ENCODE measurements around the gene RANBP3.

Gene RANBP3

DNA sequence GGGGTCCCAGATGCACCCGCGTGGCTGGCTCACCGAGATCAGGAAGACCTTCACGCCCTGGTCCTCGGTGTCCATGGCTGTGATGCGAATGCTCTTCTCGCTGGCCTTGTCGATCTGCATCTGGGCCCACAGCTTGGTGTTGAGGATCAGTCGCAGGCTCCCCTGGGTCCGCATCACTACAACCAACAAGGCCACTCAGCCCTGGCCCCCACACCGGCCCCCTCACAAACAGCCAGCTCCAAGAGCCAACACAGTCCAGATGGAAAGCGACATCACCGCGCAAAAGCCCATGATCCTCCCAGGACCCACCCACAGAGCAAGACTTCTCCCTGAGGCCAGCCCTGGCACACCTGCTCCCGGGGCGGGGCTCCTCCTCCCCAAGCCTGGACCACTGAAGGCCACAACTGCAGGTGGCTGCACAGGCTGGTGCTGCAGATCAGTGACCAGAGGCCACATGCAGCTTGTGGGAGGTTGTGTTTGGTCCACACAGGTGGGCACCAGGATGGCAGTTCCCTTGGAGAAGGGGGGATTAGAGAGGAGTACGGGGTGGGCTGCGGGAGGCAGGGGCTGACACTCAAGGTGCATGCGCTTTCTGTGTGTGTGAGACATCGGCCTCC is 59.4 kb downstream of the RANBP3 start:
- Histone ChIP-seq H3K9me3 (ENCODE audit: control insufficient read depth, insufficient read depth, low read depth, low read length) (no peaks in the 10 kb centered on the region), H3K27ac (ENCODE audit: low read depth, low read length) (no peak overlapping the region), H3K9ac (ENCODE audit: low read length) (no peak overlapping the region), H3K4me1 (ENCODE audit: control insufficient read depth, insufficient read depth, low read length) (no peaks in the 10 kb centered on the region), H3K4me3 (ENCODE audit: low read depth, low read length) (no peak overlapping the region), H3K27me3 (ENCODE audit: control insufficient read depth, insufficient read depth, low read length) (no peaks in the 10 kb centered on the region), H3K36me3 (ENCODE audit: control insufficient read depth, insufficient read depth, low read length) (peaks cover 80% of the 10 kb centered on the region)

DNA sequence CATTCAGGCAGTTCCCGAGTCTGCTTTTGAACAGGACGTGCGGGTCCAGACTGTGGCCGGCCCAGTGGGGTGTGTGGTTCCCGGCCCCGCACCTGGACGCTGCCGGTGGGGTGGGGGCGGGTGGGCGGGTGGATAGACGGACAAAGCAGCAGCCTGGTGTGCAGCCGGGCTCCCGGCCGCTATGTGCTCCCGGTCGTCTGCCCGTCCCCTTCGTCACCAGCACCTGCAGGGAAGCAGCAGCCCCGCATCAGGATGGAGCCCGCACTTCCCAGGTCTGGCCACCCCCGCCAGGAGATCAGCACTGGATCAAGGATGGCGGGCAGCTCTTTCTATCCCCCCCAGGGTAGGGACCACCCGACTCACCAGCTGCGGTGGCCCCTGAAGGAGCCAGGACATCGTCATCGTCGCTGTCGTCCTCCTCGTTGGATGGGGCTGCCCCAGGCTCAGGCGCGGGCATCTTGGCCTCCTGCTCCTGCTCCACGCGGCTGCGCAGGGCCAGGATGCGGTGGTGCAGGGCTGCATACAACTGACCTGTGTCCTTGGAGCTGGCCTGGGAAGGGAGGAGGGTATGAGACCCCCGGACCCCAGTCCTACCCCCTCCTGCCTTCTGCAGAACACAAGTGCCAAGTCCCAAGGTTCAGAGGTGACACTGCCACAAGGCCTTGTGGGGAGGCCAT is 60.4 kb downstream of the RANBP3 start:
- no peaks in the 10 kb centered on the region for H3K27me3 ChIP-seq (ENCODE audit: control insufficient read depth, insufficient read depth, low read length)
- peaks cover 70% of the 10 kb centered on the region for H3K36me3 ChIP-seq (ENCODE audit: control insufficient read depth, insufficient read depth, low read length)
- no peak overlapping the region for H3K9ac ChIP-seq (ENCODE audit: low read length)
- no peaks in the 10 kb centered on the region for H3K9me3 ChIP-seq (ENCODE audit: control insufficient read depth, insufficient read depth, low read depth, low read length)
- no peak overlapping the region for H3K4me3 ChIP-seq (ENCODE audit: low read depth, low read length)
- H3K4me1 ChIP-seq (ENCODE audit: control insufficient read depth, insufficient read depth, low read length), result no peaks in the 10 kb centered on the region
- no peak overlapping the region for H3K27ac ChIP-seq (ENCODE audit: low read depth, low read length)

DNA sequence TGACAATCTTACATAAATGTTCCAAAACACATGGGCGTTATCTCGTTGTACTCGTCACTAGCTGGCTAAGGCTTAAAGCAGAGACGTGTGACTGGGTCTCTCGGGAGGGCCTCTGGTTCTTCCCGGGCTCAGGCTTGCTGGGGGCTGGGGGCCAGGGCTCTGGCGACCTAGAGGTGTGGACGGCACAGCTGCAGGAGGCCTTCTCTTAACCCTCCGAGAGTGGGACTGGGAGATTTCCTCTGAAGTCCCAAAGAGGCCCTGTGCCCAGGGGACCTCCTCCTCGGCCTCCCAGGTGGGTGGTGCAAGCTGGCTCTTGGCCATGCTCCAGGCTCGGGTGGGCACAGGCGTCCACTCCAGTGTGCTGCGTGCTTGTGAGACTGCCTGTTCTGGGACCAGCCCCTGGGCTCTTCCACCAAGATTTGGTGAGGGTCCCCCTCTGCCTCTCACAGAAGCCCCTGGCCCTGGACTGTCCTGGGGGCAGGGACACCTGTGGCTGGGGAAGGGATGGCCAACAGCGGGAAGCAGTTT is 61.7 kb downstream of the RANBP3 start:
- Histone ChIP-seq H3K9ac (ENCODE audit: low read length) (no peak overlapping the region), H3K27me3 (ENCODE audit: control insufficient read depth, insufficient read depth, low read length) (no peaks in the 10 kb centered on the region), H3K36me3 (ENCODE audit: control insufficient read depth, insufficient read depth, low read length) (peaks cover 57% of the 10 kb centered on the region), H3K27ac (ENCODE audit: low read depth, low read length) (no peak overlapping the region), H3K4me1 (ENCODE audit: control insufficient read depth, insufficient read depth, low read length) (no peaks in the 10 kb centered on the region), H3K9me3 (ENCODE audit: control insufficient read depth, insufficient read depth, low read depth, low read length) (no peaks in the 10 kb centered on the region), H3K4me3 (ENCODE audit: low read depth, low read length) (no peak overlapping the region)

DNA sequence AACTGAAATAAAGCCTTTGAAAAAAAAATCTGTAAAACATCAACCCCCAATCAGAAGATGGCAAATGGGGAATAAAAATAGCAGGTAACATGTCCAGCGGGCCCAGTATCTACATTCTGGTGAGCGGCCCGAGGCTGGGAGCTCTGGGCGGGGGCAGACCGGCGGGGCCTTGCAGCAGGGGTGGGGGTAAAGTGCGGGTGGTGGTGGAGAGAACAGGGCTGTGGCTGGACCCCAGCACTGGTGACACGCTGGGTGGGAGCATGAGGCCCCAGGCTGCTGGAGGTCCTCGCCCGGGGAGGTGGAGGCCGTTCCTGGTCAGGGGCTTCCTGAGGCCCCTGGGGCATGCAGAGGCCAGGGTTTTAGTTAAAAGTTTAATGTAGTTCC is 62.2 kb downstream of the RANBP3 start:
- no peaks in the 10 kb centered on the region for H3K9me3 ChIP-seq (ENCODE audit: control insufficient read depth, insufficient read depth, low read depth, low read length)
- peaks cover 53% of the 10 kb centered on the region for H3K36me3 ChIP-seq (ENCODE audit: control insufficient read depth, insufficient read depth, low read length)
- H3K9ac ChIP-seq (ENCODE audit: low read length), result no peak overlapping the region
- H3K27me3 ChIP-seq (ENCODE audit: control insufficient read depth, insufficient read depth, low read length), result no peaks in the 10 kb centered on the region
- H3K4me3 ChIP-seq (ENCODE audit: low read depth, low read length), result no peak overlapping the region
- H3K27ac ChIP-seq (ENCODE audit: low read depth, low read length), result no peak overlapping the region
- H3K4me1 ChIP-seq (ENCODE audit: control insufficient read depth, insufficient read depth, low read length), result no peaks in the 10 kb centered on the region

DNA sequence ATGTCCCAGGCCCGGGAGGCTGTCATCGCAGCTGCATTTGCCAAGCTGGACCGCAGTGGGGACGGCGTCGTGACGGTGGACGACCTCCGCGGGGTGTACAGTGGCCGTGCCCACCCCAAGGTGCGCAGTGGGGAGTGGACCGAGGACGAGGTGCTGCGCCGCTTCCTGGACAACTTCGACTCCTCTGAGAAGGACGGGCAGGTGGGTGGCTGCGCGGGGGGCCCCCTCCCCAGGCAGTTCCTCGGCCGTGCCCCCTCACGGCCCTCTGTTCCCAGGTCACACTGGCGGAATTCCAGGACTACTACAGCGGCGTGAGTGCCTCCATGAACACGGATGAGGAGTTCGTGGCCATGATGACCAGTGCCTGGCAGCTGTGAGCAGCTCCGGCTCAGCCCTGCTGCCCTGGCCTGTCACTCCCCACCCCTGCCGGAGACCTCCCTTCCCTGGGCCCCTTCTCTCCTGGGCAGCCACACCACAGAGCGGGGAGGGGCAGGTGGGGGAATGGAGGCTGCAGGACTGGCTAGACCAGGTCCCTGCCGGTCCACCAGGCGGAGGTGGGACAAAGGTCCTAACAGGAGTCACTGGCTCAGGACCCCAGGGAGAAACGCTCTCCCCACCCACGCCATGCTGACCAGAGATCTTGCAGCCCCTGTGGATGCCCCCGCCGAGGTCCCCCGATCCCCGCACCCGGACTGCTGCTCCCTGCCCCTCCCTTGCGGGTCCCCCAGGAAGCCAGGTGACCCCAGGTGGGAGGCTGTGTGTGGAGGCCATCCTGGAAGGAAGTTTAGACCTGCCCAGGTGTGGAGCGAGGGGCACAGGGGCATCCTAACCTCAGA is 62.8 kb downstream of the RANBP3 start:
- Histone ChIP-seq H3K4me3 (ENCODE audit: low read depth, low read length) (no peak overlapping the region), H3K4me1 (ENCODE audit: control insufficient read depth, insufficient read depth, low read length) (no peaks in the 10 kb centered on the region), H3K27me3 (ENCODE audit: control insufficient read depth, insufficient read depth, low read length) (no peaks in the 10 kb centered on the region), H3K9ac (ENCODE audit: low read length) (no peak overlapping the region), H3K27ac (ENCODE audit: low read depth, low read length) (no peak overlapping the region), H3K9me3 (ENCODE audit: control insufficient read depth, insufficient read depth, low read depth, low read length) (no peaks in the 10 kb centered on the region), H3K36me3 (ENCODE audit: control insufficient read depth, insufficient read depth, low read length) (peaks cover 51% of the 10 kb centered on the region)

DNA sequence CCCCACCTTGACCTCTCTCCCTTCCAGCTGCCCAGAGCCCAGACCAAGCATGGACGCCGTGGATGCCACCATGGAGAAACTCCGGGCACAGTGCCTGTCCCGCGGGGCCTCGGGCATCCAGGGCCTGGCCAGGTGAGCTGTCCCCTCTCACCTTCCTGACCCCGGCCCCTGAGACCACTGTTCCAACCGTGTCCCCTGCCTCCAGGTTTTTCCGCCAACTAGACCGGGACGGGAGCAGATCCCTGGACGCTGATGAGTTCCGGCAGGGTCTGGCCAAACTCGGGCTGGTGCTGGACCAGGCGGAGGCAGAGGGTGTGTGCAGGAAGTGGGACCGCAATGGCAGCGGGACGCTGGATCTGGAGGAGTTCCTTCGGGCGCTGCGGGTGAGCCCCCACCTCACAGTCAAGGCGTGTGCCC is 63.6 kb downstream of the RANBP3 start:
- no peak overlapping the region for H3K9ac ChIP-seq (ENCODE audit: low read length)
- peaks cover 43% of the 10 kb centered on the region for H3K36me3 ChIP-seq (ENCODE audit: control insufficient read depth, insufficient read depth, low read length)

DNA sequence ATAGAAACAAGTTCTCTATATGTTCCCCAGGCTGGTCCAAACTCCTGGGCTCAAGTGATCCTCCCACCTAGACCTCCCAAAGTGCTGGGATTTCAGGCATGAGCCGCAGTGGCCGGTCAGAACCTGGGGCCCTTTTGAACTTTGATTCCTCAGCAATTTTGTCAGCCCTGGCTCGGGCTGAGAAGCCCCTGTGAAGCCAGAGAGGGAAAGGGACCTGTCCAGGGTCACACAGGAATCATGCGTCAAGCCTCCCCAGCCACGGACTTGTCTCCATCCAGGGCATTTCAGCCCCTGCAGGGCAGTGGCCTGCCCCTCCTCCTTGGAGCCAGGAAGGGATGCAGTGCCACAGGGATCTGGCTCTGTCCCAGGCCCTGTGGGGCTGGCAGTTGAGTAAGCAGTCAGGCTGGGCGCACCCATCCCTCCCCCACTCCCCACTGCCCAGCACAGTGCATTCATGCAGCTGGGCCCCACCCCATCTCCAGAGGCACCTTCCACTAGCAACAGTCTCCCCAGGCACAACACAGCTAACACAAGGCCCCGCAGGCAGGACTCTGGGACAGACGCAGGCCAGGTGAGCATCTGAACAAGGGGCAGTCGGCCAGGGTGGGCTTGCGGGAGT is 64.1 kb downstream of the RANBP3 start, which contains the start of gene CAPS:
Gene CAPS, plus strand, starts transcription at position 516 of the 619 bp plus-strand sequence. CDS start 153 bp downstream, outside the sequence.
- Histone ChIP-seq H3K4me1 (ENCODE audit: control insufficient read depth, insufficient read depth, low read length) (no peaks in the 10 kb centered on the region), H3K9me3 (ENCODE audit: control insufficient read depth, insufficient read depth, low read depth, low read length) (no peaks in the 10 kb centered on the region), H3K9ac (ENCODE audit: low read length) (no peak within 1 kb of the TSS), H3K36me3 (ENCODE audit: control insufficient read depth, insufficient read depth, low read length) (peaks cover 38% of the 10 kb centered on the region), H3K27ac (ENCODE audit: low read depth, low read length) (no peak within 1 kb of the TSS), H3K4me3 (ENCODE audit: low read depth, low read length) (no peak within 1 kb of the TSS), H3K27me3 (ENCODE audit: control insufficient read depth, insufficient read depth, low read length) (no peaks in the 10 kb centered on the region)

More for the DNA sequence above, 63.6 kb downstream of the RANBP3 start:
- H3K9me3 ChIP-seq (ENCODE audit: control insufficient read depth, insufficient read depth, low read depth, low read length), result no peaks in the 10 kb centered on the region
- H3K27ac ChIP-seq (ENCODE audit: low read depth, low read length), result no peak overlapping the region
- H3K27me3 ChIP-seq (ENCODE audit: control insufficient read depth, insufficient read depth, low read length), result no peaks in the 10 kb centered on the region
- H3K4me1 ChIP-seq (ENCODE audit: control insufficient read depth, insufficient read depth, low read length), result no peaks in the 10 kb centered on the region
- no peak overlapping the region for H3K4me3 ChIP-seq (ENCODE audit: low read depth, low read length)

DNA sequence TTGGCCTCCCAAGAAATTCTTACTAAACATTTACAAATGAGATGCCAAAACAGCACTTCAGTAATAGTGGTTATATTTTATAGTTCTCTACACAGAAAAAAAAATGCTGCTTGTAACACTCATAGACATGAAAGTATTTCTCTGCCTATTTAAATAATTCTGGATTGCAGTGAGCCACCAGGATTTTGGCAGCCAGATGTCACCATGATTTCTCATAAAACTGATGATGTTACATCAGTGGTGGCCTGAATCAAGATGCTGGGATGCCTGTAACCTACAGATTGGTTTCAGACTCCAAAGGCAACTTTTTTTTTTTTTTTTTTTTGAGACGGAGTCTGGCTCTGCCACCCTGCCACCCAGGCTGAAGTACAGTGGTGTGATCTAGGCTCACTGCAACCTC is 66.6 kb downstream of the RANBP3 start:
- Histone ChIP-seq H3K9ac (ENCODE audit: low read length) (no peak overlapping the region), H3K36me3 (ENCODE audit: control insufficient read depth, insufficient read depth, low read length) (peaks cover 14% of the 10 kb centered on the region), H3K4me3 (ENCODE audit: low read depth, low read length) (no peak overlapping the region), H3K27ac (ENCODE audit: low read depth, low read length) (no peak overlapping the region), H3K27me3 (ENCODE audit: control insufficient read depth, insufficient read depth, low read length) (no peaks in the 10 kb centered on the region), H3K9me3 (ENCODE audit: control insufficient read depth, insufficient read depth, low read depth, low read length) (no peaks in the 10 kb centered on the region), H3K4me1 (ENCODE audit: control insufficient read depth, insufficient read depth, low read length) (no peaks in the 10 kb centered on the region)

DNA sequence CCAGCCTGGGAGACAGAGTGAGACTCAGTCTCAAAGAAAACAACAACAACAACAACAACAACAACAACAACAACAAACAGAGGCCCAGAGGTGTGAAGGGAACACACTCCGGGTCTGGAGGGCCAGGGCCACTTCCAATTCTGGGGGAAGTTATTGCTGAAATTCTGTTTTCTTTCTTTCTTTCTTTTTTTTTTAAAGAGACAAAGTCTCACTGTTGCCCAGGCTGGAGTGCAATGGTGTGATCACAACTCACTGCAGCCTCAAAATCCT is 67.4 kb downstream of the RANBP3 start:
- H3K36me3 ChIP-seq (ENCODE audit: control insufficient read depth, insufficient read depth, low read length), result peaks cover 8% of the 10 kb centered on the region
- no peaks in the 10 kb centered on the region for H3K27me3 ChIP-seq (ENCODE audit: control insufficient read depth, insufficient read depth, low read length)
- no peak overlapping the region for H3K4me3 ChIP-seq (ENCODE audit: low read depth, low read length)

DNA sequence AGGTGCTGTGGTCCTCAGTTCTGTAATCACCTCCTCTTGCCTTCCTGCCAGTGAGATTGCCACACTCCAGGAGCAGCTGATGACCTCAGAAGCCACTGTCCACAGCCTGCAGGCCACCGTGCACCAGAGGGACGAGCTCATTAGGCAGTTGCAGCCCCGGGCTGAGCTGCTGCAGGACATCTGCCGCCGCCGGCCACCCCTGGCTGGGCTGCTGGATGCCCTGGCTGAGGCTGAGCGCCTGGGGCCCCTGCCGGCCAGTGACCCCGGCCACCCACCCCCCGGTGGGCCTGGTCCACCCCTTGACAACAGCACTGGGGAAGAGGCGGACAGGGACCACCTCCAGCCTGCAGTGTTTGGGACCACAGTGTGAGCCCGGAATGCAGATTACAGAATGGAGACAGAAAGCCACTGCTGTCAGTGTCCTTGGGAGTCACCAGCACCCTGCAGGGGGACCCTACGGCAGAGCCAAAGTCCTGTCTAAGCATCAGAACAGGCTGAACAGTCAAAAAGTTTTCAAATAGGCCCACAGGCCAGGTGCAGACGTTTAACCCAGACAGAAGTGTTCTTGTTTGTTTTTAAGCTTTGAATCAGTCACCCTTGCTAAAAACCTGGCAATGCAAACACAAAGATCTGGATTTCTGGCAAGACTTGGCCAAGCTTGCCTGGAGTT is 69.0 kb downstream of the RANBP3 start:
- H3K27ac ChIP-seq (ENCODE audit: low read depth, low read length), result no peak overlapping the region
- no peaks in the 10 kb centered on the region for H3K27me3 ChIP-seq (ENCODE audit: control insufficient read depth, insufficient read depth, low read length)
- no peaks in the 10 kb centered on the region for H3K4me1 ChIP-seq (ENCODE audit: control insufficient read depth, insufficient read depth, low read length)
- H3K4me3 ChIP-seq (ENCODE audit: low read depth, low read length), result no peak overlapping the region
- H3K9ac ChIP-seq (ENCODE audit: low read length), result no peak overlapping the region
- H3K9me3 ChIP-seq (ENCODE audit: control insufficient read depth, insufficient read depth, low read depth, low read length), result no peaks in the 10 kb centered on the region
- no peaks in the 10 kb centered on the region for H3K36me3 ChIP-seq (ENCODE audit: control insufficient read depth, insufficient read depth, low read length)

More for the DNA sequence above, 67.4 kb downstream of the RANBP3 start:
- Histone ChIP-seq H3K27ac (ENCODE audit: low read depth, low read length) (no peak overlapping the region), H3K9me3 (ENCODE audit: control insufficient read depth, insufficient read depth, low read depth, low read length) (no peaks in the 10 kb centered on the region), H3K4me1 (ENCODE audit: control insufficient read depth, insufficient read depth, low read length) (no peaks in the 10 kb centered on the region), H3K9ac (ENCODE audit: low read length) (no peak overlapping the region)
